ENCODE results near the gene TRAPPC11. TPM values are rescaled to one million over a fixed set of nuclear protein-coding genes. Genes with fewer than 3 reads are reported as not detected.

Gene TRAPPC11
- total RNA-seq, 1 experiment from 2014 or later = 15.6 TPM

- H3K4me1 ChIP-seq (ENCODE audit: control insufficient read depth in 1 of 2, insufficient read depth in 2 of 2, low read length in 2 of 2) = peaks cover 0 to 6% of the 10 kb centered on the region in 2 experiments; a peak in 1 of 4 replicates
- no peaks in the 10 kb centered on the region for H3K79me2 ChIP-seq (ENCODE audit: insufficient read depth, low read length)
- H2AFZ ChIP-seq (ENCODE audit: low read depth, low read length, poor library complexity, severe bottlenecking) = no peak overlapping the region
- BruUV-seq (replicated peaks) = no TSS peak
- H3K4me3 ChIP-seq (replicated peaks in 1 of 2; ENCODE audit: low read depth in 1 of 2, low read length in 2 of 2) = no peak overlapping the region
- no peak overlapping the region for H3K27ac ChIP-seq (ENCODE audit: low read depth, low read length)
- no peak for ATAC-seq
- TF ChIP-seq CTCF (IDR thresholded peaks at IDR 0.05 in 2 of 3, conservative IDR thresholded peaks at IDR 0.05 in 1 of 3; ENCODE audit: borderline replicate concordance in 1 of 3, insufficient read depth in 1 of 3, low read depth in 2 of 3, low read length in 2 of 3) (no peak), RAD21 (IDR thresholded peaks at IDR 0.05; ENCODE audit: low read depth) (no peak)
- no peak for DNase-seq (ENCODE audit: low read depth, low spot score)
- ChIA-PET POLR2A (no interaction called here), RAD21 (ENCODE audit: low non-redundant PET in 1 of 2, low total read pairs in 2 of 2, uncharacterized antibody in 2 of 2, unreplicated experiment in 2 of 2) (interaction anchor here in 1 of 2 experiments (0.7 kb wide), 1 partner anchor 11 kb away, joined by 5 read pairs; no protein-coding TSS in a partner anchor), CTCF (no interaction called here)
- intact Hi-C loops (cut with micrococcal nuclease) = no loop called here
- H3K9me3 ChIP-seq (ENCODE audit: control insufficient read depth in 1 of 2, insufficient read depth in 1 of 2, low read depth in 1 of 2, low read length in 2 of 2) = no peaks in the 10 kb centered on the region
- H3K4me2 ChIP-seq (ENCODE audit: low read length) = no peak overlapping the region
- no peaks in the 10 kb centered on the region for H3K36me3 ChIP-seq (ENCODE audit: control insufficient read depth in 1 of 2, insufficient read depth in 2 of 2, low read length in 2 of 2)
- no peaks in the 10 kb centered on the region for H4K20me1 ChIP-seq (ENCODE audit: insufficient read depth)
- no peaks in the 10 kb centered on the region for H3K9me2 ChIP-seq (ENCODE audit: insufficient read depth)
- H3K9ac ChIP-seq (ENCODE audit: low read length) = no peak overlapping the region
- no peaks in the 10 kb centered on the region for H3K27me3 ChIP-seq (ENCODE audit: insufficient read depth, low read length)
Observed at GRCh38 chr4:183738961-183739360, 79.9 kb downstream of the TRAPPC11 start.

- no peaks in the 10 kb centered on the region for H3K9me2 ChIP-seq (ENCODE audit: insufficient read depth)
- ChIA-PET RAD21 (ENCODE audit: low non-redundant PET in 1 of 2, low total read pairs in 2 of 2, uncharacterized antibody in 2 of 2, unreplicated experiment in 2 of 2) (no interaction called here), POLR2A (no interaction called here), CTCF (no interaction called here)
- H4K20me1 ChIP-seq (ENCODE audit: insufficient read depth) = no peaks in the 10 kb centered on the region
- no peaks in the 10 kb centered on the region for H3K4me1 ChIP-seq (ENCODE audit: control insufficient read depth in 1 of 2, insufficient read depth in 2 of 2, low read length in 2 of 2)
- no TSS peak for BruUV-seq (replicated peaks)
- no peak overlapping the region for H3K9ac ChIP-seq (ENCODE audit: low read length)
- H2AFZ ChIP-seq (ENCODE audit: low read depth, low read length, poor library complexity, severe bottlenecking) = no peak overlapping the region
- DNase-seq (ENCODE audit: low read depth, low spot score) (no peak), ATAC-seq (no peak)
- no peak overlapping the region for H3K4me2 ChIP-seq (ENCODE audit: low read length)
- H3K27me3 ChIP-seq (ENCODE audit: insufficient read depth, low read length) = no peaks in the 10 kb centered on the region
- H3K36me3 ChIP-seq (ENCODE audit: control insufficient read depth in 1 of 2, insufficient read depth in 2 of 2, low read length in 2 of 2) = no peaks in the 10 kb centered on the region
- no peak overlapping the region for H3K27ac ChIP-seq (ENCODE audit: low read depth, low read length)
- H3K79me2 ChIP-seq (ENCODE audit: insufficient read depth, low read length) = no peaks in the 10 kb centered on the region
- intact Hi-C loops (cut with micrococcal nuclease) = no loop called here
- TF ChIP-seq SRF (IDR thresholded peaks at IDR 0.05; ENCODE audit: low read depth) = no peak
- no peak for TF ChIP-seq RAD21 (IDR thresholded peaks at IDR 0.05; ENCODE audit: low read depth)
- TF ChIP-seq POLR2AphosphoS5 (IDR thresholded peaks at IDR 0.05; ENCODE audit: low read depth, low read length) = no peak
- TF ChIP-seq CBX3 (IDR thresholded peaks at IDR 0.05; ENCODE audit: low read depth) = no peak
- TF ChIP-seq SIN3A (IDR thresholded peaks at IDR 0.05; ENCODE audit: low read depth) = no peak
- no peak for TF ChIP-seq YY1 (IDR thresholded peaks at IDR 0.05; ENCODE audit: extremely low read depth, insufficient replicate concordance, low read depth, low read length)
- TF ChIP-seq, protein P1, sequence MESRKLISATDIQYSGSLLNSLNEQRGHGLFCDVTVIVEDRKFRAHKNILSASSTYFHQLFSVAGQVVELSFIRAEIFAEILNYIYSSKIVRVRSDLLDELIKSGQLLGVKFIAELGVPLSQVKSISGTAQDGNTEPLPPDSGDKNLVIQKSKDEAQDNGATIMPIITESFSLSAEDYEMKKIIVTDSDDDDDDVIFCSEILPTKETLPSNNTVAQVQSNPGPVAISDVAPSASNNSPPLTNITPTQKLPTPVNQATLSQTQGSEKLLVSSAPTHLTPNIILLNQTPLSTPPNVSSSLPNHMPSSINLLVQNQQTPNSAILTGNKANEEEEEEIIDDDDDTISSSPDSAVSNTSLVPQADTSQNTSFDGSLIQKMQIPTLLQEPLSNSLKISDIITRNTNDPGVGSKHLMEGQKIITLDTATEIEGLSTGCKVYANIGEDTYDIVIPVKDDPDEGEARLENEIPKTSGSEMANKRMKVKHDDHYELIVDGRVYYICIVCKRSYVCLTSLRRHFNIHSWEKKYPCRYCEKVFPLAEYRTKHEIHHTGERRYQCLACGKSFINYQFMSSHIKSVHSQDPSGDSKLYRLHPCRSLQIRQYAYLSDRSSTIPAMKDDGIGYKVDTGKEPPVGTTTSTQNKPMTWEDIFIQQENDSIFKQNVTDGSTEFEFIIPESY (IDR thresholded peaks at IDR 0.05; ENCODE audit: extremely low read depth, insufficient replicate concordance, low read length) = no peak
- TF ChIP-seq CTCF (IDR thresholded peaks at IDR 0.05 in 2 of 3, conservative IDR thresholded peaks at IDR 0.05 in 1 of 3; ENCODE audit: borderline replicate concordance in 1 of 3, insufficient read depth in 1 of 3, low read depth in 2 of 3, low read length in 2 of 3) = no peak
- no peak for TF ChIP-seq ZNF274 (IDR thresholded peaks at IDR 0.05; ENCODE audit: low read depth, low read length)
- no peak for TF ChIP-seq TCF7L2 (IDR thresholded peaks at IDR 0.05; ENCODE audit: borderline replicate concordance, extremely low read depth, insufficient read depth, insufficient read length)
- no peak overlapping the region for H3K4me3 ChIP-seq (replicated peaks in 1 of 2; ENCODE audit: low read depth in 1 of 2, low read length in 2 of 2)
- H3K9me3 ChIP-seq (ENCODE audit: control insufficient read depth in 1 of 2, insufficient read depth in 1 of 2, low read depth in 1 of 2, low read length in 2 of 2) = no peaks in the 10 kb centered on the region
Observed at GRCh38 chr4:183746305-183747229, 87.5 kb downstream of the TRAPPC11 start.
